Effector CD4-positive, alpha-beta T cell (primary cell): ENCODE results near the gene BLCAP.

Experiments
- DNase-seq: peaks from one replicate; pipeline ENCODE4 v3.0.0-alpha.2; 2020

Gene BLCAP

GRCh38 chr20:37529214-37529967 is 1.7 kb upstream of the BLCAP start:
- DNase-seq, result no peak

GRCh38 chr20:37528446-37529213 is 954 bp upstream of the BLCAP start:
- DNase-seq, result no peak

GRCh38 chr20:37526839-37527637 is 638 bp downstream of the BLCAP start:
- no peak for DNase-seq

- DNase-seq, result no peak
These were observed 1.3 kb downstream of the BLCAP start for GRCh38 chr20:37526238-37526838.

DNA sequence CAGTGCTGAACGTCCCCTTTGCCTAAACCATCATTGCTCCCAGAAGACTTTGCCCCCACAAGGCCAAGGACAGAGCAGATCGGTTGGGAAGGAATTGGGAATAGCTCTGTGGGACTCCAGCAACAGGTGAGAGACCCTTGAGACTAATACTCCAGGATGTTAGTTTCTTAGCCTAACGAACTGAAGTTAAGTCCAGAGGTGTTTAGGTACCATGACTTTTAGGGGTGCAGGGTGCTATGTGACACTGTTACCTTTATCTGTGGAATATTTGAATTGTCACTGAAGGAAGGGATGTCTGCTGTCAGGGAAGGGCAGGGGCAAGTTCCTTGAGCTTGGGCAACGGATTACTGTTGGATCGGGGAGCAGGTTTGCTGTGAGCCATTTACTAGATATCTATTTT is 1.9 kb downstream of the BLCAP start:
- DNase-seq, result no peak

GRCh38 chr20:37524859-37525708 is 2.6 kb downstream of the BLCAP start:
- no peak for DNase-seq

DNA sequence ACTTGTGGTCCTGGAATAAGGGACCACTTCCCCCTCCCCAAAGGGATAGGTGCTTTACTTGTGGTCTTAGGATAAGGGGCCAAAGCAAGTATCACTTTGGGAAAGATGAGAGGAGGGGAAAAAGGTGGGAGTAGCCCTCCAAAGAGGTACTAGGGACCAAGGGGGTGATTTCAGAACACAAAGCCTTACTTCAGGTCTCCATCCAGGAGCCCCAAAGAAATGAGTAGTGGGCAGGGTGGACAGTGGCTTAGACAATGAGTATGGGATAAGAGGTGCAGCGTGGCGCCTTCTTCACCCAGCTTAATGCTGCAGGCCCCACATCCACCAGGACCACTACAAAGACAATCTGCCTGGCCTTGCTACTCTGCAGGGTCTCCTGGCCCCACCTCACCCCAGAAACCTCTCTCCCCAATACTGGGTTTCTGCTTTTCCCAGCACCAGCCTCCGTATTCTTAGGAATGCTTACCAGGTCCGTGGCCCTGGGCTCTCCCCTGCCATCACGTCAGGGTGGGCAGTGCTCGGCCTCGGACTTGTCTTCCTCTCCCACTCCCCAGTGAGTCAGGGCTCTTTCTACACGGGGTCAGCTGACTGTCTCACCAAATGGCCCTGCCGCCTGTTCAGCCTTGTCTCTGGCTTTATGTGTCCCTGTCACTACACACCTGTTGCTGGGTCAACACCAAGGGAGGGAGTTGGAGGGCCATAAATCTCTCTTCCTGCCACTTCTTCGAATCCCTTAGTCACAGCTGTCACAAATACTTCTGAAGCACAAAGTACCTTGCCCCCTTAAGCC is 3.6 kb downstream of the BLCAP start:
- DNase-seq, result no peak

GRCh38 chr20:37523012-37523391 is 4.7 kb downstream of the BLCAP start:
- no peak for DNase-seq

DNA sequence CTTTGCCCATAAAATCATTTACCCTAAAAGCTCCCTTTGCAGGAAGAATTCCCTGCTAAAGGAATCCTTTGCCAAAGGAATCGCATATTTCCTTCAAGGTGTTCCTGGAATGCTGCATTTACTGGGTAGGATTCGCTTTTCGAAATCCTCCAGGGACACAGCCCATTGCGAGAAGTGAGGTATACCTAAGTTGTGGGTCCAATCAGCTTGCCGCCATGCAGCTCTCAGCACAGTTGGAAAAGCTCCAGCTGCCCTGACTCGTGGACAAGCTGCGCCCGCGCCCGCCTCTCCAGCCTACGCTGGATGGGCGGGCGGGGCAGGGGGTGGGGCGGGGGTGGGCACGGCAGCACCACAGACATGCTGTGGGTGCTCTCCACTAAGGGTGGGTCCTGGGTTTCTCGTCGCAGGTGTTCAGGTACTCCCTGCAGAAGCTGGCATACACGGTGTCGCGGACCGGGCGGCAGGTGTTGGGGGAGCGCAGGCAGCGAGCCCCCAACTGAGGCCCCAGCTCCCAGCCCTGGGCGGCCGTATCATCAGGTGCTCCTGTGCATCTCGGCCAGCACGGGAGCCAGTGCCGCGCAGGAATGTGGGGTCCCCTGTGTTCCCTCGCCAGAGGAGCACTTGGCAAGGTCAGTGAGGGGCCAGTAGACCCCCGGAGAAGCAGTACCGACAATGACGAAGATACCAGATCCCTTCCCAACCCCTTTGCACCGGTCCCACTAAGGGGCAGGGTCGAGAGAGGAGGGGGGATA is 5.2 kb downstream of the BLCAP start:
- no peak for DNase-seq

GRCh38 chr20:37521061-37521771 is 6.5 kb downstream of the BLCAP start, which contains the start of gene NNAT:
Gene NNAT (plus strand): TSS chr20:37521250. CDS start chr20:37521332, 82 bp downstream.
- DNase-seq, result no peak

DNA sequence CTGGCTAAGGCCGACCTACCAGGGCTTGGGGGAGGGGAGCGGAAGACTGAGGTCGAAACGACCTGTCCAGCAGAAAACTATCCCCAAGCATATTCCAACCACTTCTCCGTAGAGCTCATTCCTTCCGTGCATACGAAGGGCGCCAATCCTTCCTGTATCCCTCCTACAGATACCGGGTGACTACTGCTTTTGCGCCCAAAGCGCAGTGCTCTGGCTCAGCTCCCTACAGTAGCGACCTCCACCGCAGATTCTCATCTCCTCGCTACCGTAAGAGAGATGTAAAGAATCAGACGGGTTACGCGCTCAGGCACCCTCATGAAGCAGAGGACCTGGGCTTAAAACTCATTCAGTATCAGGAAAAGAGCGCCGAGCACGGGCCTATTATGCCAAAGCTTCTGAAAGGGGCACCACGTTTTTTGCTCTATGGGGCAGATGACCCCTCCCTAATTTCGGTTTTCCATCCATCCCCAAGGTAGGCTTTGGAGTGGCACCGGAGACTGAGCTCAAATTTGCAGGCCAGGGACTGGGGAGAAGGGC is 7.2 kb downstream of the BLCAP start:
- no peak for DNase-seq

GRCh38 chr20:37519508-37520418 is 7.9 kb downstream of the BLCAP start:
- no peak for DNase-seq

DNA sequence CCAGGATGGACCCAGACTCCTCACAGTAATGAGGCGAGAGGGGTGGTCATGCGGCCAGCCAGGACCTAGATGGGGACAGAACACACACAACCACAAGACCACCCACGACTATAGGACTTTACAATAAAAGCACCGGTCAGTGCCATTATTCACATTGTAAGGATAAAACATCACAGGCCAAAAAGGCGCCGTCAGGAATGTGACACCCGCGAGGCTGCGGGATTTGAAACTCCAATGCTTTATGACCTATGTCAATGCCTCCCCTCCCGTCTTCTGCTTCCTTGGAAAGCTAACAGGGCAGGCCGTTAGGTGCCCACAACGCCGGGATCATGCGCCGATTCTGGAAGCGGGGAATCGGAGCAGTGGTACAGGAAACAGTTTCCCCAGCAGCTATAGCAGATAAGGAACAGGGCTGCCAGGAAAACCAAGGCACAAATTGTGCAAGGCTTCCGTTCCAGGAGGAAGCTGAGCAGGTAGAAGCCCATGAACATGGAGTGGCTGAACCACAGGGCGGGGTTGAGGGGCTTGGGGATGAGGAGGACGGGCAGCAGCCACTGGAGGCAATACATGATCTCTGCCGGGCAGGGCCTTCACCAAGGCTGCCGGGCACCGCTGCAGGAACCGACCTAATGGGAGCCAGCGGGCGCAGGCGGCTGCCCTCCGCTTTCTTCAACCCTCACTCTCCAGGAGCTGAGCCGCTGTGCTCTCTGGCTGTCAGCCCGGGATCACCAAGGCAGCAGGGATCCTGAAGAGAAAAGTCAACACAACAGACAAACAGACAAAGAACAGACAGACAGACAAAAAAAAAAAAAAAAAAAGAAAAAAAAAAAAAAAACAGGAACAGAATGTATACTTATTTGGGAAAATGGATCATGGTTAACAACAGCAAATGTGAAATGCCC is 8.8 kb downstream of the BLCAP start:
- no peak for DNase-seq

DNA sequence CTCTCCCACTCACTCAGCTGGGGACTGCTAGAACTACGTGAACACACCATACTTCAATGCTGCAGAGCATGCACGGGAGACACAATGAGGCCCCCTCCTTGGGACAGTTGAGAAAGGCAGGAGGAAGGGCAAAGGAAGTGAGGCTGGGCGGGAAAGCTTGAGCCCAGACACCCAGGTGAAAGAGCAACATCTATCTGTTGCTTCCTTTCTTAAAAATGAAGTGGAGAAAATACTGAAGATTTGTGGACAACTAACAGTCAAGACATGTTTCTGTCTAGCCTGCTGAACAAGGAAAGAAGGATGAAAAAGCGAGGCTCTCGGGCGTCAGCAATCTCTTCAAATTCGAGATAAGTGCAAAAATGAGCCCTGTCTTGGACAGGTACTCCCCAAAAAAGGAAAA is 9.6 kb downstream of the BLCAP start:
- no peak for DNase-seq

GRCh38 chr20:37516811-37517750 is 10.6 kb downstream of the BLCAP start:
- no peak for DNase-seq

DNA sequence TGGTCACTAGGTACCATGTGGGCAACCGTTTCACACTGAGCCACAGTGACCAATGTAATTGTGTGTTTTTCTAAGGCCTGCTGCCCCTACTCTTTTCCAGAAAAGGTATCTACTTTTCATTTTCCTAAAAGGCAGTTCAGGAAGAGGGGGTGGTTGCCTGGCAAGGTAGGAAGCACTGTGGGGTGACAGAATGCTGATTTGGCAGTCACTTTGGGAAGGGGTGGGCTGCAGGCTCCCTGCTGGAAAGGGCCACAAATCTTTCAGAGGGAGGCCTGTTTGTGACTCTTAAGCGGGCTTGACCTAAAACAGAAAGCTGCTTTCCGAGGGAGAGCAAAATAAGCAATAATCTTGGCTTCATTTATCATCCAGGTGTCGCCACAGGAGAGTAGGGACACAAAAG is 11.8 kb downstream of the BLCAP start:
- no peak for DNase-seq
